K562 (cell line): ENCODE measurements around the gene GCNT2. TPM values are rescaled to one million over a fixed set of nuclear protein-coding genes. Genes with fewer than 3 reads are reported as not detected.

ENCODE experiments used
- ATAC-seq: fragments of 200-7000 bp; cut with Tn5 transposase; 3 replicates; pipeline ENCODE4 v1.9.1; 2020; ENCODE audit warnings: moderate library complexity
- BruUV-seq: library from RNA; stranded (reverse); fragments of 400-500 nt; replicated peaks from 2 replicates; lab custom pipeline; 2021; lab: Mats Ljungman, UMichigan
- CTCF ChIA-PET: fragments of 300-600 bp; formaldehyde crosslinking; extraction: SDS; loops from one replicate; lab custom pipeline; 2021; ENCODE audit warnings: low intra/inter-chr PET ratio; lab: Yijun Ruan, JAX
- POLR2A ChIA-PET: fragments of 300-600, 350-650 bp; sonication (Branson Sonifier 250); formaldehyde crosslinking; extraction: SDS; loops from one replicate; lab custom pipeline; 2021; ENCODE audit warnings: antibody characterized with exemption, inconsistent platforms; lab: Yijun Ruan, JAX
- DNase-seq, 4 experiments: peaks; one replicate each; pipeline versions ENCODE4 v3.0.0 to v3.0.0-alpha.2; 2011 to 2018; ENCODE audit warnings: low spot score in 3 of 4, mixed read lengths in 3 of 4; ENCODE audit errors: extremely low read depth in 1 of 4
- FAIRE-seq: peaks from 2 replicates; lab custom pipeline; 2011; peaks lifted over from hg19 to GRCh38; lab: Jason Lieb, UNC
- H2AFZ ChIP-seq: 2 replicates; pipeline ENCODE4 v1.6.0; 2011; ENCODE audit warnings: low read depth, low read length, control low read depth, inconsistent platforms
- H3K27ac ChIP-seq: fragments of 200-600 bp; 3 replicates; pipeline ENCODE4 v1.8.0; 2011; ENCODE audit warnings: low read depth, mild to moderate bottlenecking, control low read depth, inconsistent platforms, low read length, moderate library complexity, mixed read lengths; ENCODE audit errors: extremely low read depth
- H3K27me3 ChIP-seq, 2 experiments: fragments of 300-600 bp in 1 of 2; 2 replicates in 1 of 2; 3 replicates in 1 of 2; pipeline versions ENCODE4 v1.6.0 to v1.8.0; 2011; ENCODE audit warnings: inconsistent platforms in 2 of 2, low read length in 2 of 2, mild to moderate bottlenecking in 1 of 2, mixed read lengths in 1 of 2, moderate library complexity in 1 of 2; ENCODE audit not compliant: control insufficient read depth in 2 of 2, insufficient read depth in 2 of 2
- H3K36me3 ChIP-seq: fragments of 300-600 bp; 3 replicates; pipeline ENCODE4 v1.8.0; 2011; ENCODE audit warnings: mild to moderate bottlenecking, low read length, inconsistent platforms; ENCODE audit not compliant: control insufficient read depth, insufficient read depth
- H3K4me1 ChIP-seq, 2 experiments: fragments of 200-600 bp in 1 of 2; replicated peaks in 1 of 2; 2 replicates in 1 of 2; 3 replicates in 1 of 2; pipeline versions ENCODE4 v1.5.1 to v1.8.0; 2011; ENCODE audit warnings: inconsistent platforms in 2 of 2, low read length in 2 of 2, mild to moderate bottlenecking in 1 of 2, mixed read lengths in 1 of 2, moderate library complexity in 1 of 2; ENCODE audit not compliant: control insufficient read depth in 2 of 2, insufficient read depth in 2 of 2
- H3K4me2 ChIP-seq: 2 replicates; pipeline ENCODE4 v1.6.1; 2011; ENCODE audit warnings: low read length, control low read depth, inconsistent platforms, mixed read lengths; ENCODE audit not compliant: insufficient read depth
- H3K4me3 ChIP-seq: fragments of 200-600 bp; sonication (generic), shearing (Covaris generic); 2 replicates; pipeline ENCODE4 v1.5.1; 2016; ENCODE audit warnings: control low read depth, inconsistent platforms
- H3K79me2 ChIP-seq: fragments of 200-600 bp; 3 replicates; pipeline ENCODE4 v1.8.0; 2011; ENCODE audit warnings: low read length, inconsistent platforms; ENCODE audit not compliant: control insufficient read depth, insufficient read depth
- H3K9ac ChIP-seq, 2 experiments: 2 replicates each; pipeline versions ENCODE4 v1.6.0 to v1.6.1; 2011; ENCODE audit warnings: low read depth in 2 of 2, low read length in 2 of 2, control low read depth in 1 of 2, inconsistent platforms in 1 of 2, mild to moderate bottlenecking in 1 of 2, mixed read lengths in 1 of 2; ENCODE audit not compliant: insufficient read depth in 1 of 2
- H3K9me1 ChIP-seq: one replicate; pipeline ENCODE4 v1.6.0; 2011; ENCODE audit warnings: inconsistent platforms, mild to moderate bottlenecking, low read length, moderate library complexity; ENCODE audit not compliant: control insufficient read depth, insufficient read depth
- H3K9me3 ChIP-seq: replicated peaks from 2 replicates; pipeline ENCODE4 v1.5.1; 2011; ENCODE audit warnings: low read depth, low read length, inconsistent platforms; ENCODE audit not compliant: control insufficient read depth, insufficient read depth
- H4K20me1 ChIP-seq: replicated peaks from 2 replicates; pipeline ENCODE4 v1.6.1; 2011; ENCODE audit warnings: low read length, inconsistent platforms, mixed read lengths; ENCODE audit not compliant: control insufficient read depth, insufficient read depth
- CEBPG ChIP-seq, 3 experiments: fragments of 200-800 bp in 1 of 3; sonication (Bioruptor generic) in 1 of 3; sonication (generic) in 1 of 3; formaldehyde crosslinking in 1 of 3; IDR thresholded peaks in 2 of 3; conservative IDR thresholded peaks in 1 of 3; 2 replicates each; pipeline versions ENCODE4 v1.6.1 to v1.8.0; 2016 to 2022; ENCODE audit warnings: missing compliant biosample characterization in 2 of 3, missing genetic modification characterization in 2 of 3, mild to moderate bottlenecking in 1 of 3, missing genetic modification reagents in 1 of 3
- THRB ChIP-seq: fragments of 450-650 bp; formaldehyde crosslinking; conservative IDR thresholded peaks from 2 replicates; pipeline ENCODE4 v1.4.0; 2022; ENCODE audit warnings: mild to moderate bottlenecking, missing genetic modification characterization
- WGBS: fragments of 100-300 bp; shearing (Covaris generic); methylation state at CpG from one replicate; pipeline ENCODE4 v1.1.6; 2016; ENCODE audit warnings: low coverage, mixed read lengths; ENCODE audit not compliant: insufficient coverage; ENCODE audit errors: missing lambda C conversion rate; 5-methylcytosine and 5-hydroxymethylcytosine counted together
- in situ Hi-C: fragments of 300-500 bp; cut with MboI; formaldehyde crosslinking; loops from 4 replicates; pipeline ENCODE4 v1.15.0; 2018; ENCODE audit warnings: inconsistent platforms, mixed read lengths
- intact Hi-C: fragments of 100-400 bp; cut with micrococcal nuclease; formaldehyde crosslinking; loops from 2 replicates; pipeline ENCODE4 v1.14.2; 2022
- polyA plus RNA-seq, 8 experiments: library from polyadenylated mRNA; depleted of rRNA in 4 of 8; stranded (reverse) in 5 of 8; unstranded in 3 of 8; fragments of >200 nt; fragmentation: Nextera tagmentation in 2 of 8; fragmentation: Illumina TruSeq in 1 of 8; extraction: Ambion mirVana in 2 of 8; extraction: Trizol in 1 of 8; gene quantifications; 2 replicates each; pipeline versions ENCODE4 v1.2.1 to v1.2.3, GENCODE V29; 2011 to 2014; ENCODE audit warnings: inconsistent platforms in 1 of 8, missing spikeins in 1 of 8
- total RNA-seq, 7 experiments: library from RNA; depleted of rRNA in 6 of 7; stranded (reverse); fragments of >200 nt in 6 of 7; fragmentation: Illumina TruSeq in 2 of 7; extraction: Trizol in 2 of 7; gene quantifications; 2 replicates each; pipeline versions ENCODE4 v1.2.1 to v1.2.3, GENCODE V29; 2011 to 2021; ENCODE audit warnings: low replicate concordance in 1 of 7
- TF ChIP-seq, protein P1 (sequence below): fragments of 450-650 bp; IDR thresholded peaks from 2 replicates; pipeline ENCODE4 v1.6.1; 2016; ENCODE audit warnings: mild to moderate bottlenecking, moderate library complexity

Gene GCNT2
- total and polyA plus RNA-seq, 9 of the 15 experiments (the other 6 are each of a cell fraction or from before 2014, with no cell fraction given) = 0.78 to 2.6 (median 1.6) TPM

GRCh38 chr6:10658910-10659698, 138.0 kb downstream of the GCNT2 start:
- POLR2A ChIA-PET = interaction anchor here (0.6 to 2.6 kb wide), 6 partner anchors 11 to 65 kb away, joined by 3 to 11 read pairs (median 3); no protein-coding TSS in a partner anchor
- ATAC-seq (peak; percentile 61), FAIRE-seq (no peak), DNase-seq (peak in 1 of 4 experiments; percentile 25)
- H3K9me1 ChIP-seq = no peaks in the 10 kb centered on the region
- H3K9me3 ChIP-seq = no peaks in the 10 kb centered on the region; the same call in 1 of the 2 replicates
- H3K27ac ChIP-seq = peak overlapping the region; percentile 17; the same call in 1 of the 3 replicates
- in situ Hi-C loops (no loop called here), intact Hi-C loops (no loop called here)
- peak overlapping the region; percentile 39 for H3K4me3 ChIP-seq
- H3K36me3 ChIP-seq = no peaks in the 10 kb centered on the region
- no TSS peak for BruUV-seq
- H2AFZ ChIP-seq = peak overlapping the region; percentile 89
- CTCF ChIA-PET = no interaction called here
- peak overlapping the region; percentile 36 to 86; a peak in 3 of 4 replicates for H3K9ac ChIP-seq
- peaks cover 15 to 26% of the 10 kb centered on the region in 2 experiments for H3K27me3 ChIP-seq
- WGBS = 24% methylated on average over 23 of the region's 24 CpGs
- H4K20me1 ChIP-seq = no peaks in the 10 kb centered on the region
- H3K4me2 ChIP-seq = peak overlapping the region; percentile 65
- H3K79me2 ChIP-seq = no peaks in the 10 kb centered on the region
- H3K4me1 ChIP-seq = peaks cover 8% of the 10 kb centered on the region in 2 experiments
- TF ChIP-seq CEBPG (CRISPR knock-in tag; IDR thresholded peaks at IDR 0.05) (peak; percentile 46; the same call in 1 of the 2 replicates), CEBPG (tag; conservative IDR thresholded peaks at IDR 0.05 in 1 of 2, IDR thresholded peaks at IDR 0.05 in 1 of 2) (0 out of 4 replicates have a peak, but pooled peaks of 1 of the 2 experiments have one; percentile 15), THRB (CRISPR knock-in tag) (0 out of 2 replicates have a peak, but pooled peaks have one; percentile 34)
- TF ChIP-seq, protein P1, sequence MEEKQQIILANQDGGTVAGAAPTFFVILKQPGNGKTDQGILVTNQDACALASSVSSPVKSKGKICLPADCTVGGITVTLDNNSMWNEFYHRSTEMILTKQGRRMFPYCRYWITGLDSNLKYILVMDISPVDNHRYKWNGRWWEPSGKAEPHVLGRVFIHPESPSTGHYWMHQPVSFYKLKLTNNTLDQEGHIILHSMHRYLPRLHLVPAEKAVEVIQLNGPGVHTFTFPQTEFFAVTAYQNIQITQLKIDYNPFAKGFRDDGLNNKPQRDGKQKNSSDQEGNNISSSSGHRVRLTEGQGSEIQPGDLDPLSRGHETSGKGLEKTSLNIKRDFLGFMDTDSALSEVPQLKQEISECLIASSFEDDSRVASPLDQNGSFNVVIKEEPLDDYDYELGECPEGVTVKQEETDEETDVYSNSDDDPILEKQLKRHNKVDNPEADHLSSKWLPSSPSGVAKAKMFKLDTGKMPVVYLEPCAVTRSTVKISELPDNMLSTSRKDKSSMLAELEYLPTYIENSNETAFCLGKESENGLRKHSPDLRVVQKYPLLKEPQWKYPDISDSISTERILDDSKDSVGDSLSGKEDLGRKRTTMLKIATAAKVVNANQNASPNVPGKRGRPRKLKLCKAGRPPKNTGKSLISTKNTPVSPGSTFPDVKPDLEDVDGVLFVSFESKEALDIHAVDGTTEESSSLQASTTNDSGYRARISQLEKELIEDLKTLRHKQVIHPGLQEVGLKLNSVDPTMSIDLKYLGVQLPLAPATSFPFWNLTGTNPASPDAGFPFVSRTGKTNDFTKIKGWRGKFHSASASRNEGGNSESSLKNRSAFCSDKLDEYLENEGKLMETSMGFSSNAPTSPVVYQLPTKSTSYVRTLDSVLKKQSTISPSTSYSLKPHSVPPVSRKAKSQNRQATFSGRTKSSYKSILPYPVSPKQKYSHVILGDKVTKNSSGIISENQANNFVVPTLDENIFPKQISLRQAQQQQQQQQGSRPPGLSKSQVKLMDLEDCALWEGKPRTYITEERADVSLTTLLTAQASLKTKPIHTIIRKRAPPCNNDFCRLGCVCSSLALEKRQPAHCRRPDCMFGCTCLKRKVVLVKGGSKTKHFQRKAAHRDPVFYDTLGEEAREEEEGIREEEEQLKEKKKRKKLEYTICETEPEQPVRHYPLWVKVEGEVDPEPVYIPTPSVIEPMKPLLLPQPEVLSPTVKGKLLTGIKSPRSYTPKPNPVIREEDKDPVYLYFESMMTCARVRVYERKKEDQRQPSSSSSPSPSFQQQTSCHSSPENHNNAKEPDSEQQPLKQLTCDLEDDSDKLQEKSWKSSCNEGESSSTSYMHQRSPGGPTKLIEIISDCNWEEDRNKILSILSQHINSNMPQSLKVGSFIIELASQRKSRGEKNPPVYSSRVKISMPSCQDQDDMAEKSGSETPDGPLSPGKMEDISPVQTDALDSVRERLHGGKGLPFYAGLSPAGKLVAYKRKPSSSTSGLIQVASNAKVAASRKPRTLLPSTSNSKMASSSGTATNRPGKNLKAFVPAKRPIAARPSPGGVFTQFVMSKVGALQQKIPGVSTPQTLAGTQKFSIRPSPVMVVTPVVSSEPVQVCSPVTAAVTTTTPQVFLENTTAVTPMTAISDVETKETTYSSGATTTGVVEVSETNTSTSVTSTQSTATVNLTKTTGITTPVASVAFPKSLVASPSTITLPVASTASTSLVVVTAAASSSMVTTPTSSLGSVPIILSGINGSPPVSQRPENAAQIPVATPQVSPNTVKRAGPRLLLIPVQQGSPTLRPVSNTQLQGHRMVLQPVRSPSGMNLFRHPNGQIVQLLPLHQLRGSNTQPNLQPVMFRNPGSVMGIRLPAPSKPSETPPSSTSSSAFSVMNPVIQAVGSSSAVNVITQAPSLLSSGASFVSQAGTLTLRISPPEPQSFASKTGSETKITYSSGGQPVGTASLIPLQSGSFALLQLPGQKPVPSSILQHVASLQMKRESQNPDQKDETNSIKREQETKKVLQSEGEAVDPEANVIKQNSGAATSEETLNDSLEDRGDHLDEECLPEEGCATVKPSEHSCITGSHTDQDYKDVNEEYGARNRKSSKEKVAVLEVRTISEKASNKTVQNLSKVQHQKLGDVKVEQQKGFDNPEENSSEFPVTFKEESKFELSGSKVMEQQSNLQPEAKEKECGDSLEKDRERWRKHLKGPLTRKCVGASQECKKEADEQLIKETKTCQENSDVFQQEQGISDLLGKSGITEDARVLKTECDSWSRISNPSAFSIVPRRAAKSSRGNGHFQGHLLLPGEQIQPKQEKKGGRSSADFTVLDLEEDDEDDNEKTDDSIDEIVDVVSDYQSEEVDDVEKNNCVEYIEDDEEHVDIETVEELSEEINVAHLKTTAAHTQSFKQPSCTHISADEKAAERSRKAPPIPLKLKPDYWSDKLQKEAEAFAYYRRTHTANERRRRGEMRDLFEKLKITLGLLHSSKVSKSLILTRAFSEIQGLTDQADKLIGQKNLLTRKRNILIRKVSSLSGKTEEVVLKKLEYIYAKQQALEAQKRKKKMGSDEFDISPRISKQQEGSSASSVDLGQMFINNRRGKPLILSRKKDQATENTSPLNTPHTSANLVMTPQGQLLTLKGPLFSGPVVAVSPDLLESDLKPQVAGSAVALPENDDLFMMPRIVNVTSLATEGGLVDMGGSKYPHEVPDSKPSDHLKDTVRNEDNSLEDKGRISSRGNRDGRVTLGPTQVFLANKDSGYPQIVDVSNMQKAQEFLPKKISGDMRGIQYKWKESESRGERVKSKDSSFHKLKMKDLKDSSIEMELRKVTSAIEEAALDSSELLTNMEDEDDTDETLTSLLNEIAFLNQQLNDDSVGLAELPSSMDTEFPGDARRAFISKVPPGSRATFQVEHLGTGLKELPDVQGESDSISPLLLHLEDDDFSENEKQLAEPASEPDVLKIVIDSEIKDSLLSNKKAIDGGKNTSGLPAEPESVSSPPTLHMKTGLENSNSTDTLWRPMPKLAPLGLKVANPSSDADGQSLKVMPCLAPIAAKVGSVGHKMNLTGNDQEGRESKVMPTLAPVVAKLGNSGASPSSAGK = peak; percentile 26; the same call in 1 of the 2 replicates
